Measurements from ENCODE around the gene HDAC1.

DNA sequence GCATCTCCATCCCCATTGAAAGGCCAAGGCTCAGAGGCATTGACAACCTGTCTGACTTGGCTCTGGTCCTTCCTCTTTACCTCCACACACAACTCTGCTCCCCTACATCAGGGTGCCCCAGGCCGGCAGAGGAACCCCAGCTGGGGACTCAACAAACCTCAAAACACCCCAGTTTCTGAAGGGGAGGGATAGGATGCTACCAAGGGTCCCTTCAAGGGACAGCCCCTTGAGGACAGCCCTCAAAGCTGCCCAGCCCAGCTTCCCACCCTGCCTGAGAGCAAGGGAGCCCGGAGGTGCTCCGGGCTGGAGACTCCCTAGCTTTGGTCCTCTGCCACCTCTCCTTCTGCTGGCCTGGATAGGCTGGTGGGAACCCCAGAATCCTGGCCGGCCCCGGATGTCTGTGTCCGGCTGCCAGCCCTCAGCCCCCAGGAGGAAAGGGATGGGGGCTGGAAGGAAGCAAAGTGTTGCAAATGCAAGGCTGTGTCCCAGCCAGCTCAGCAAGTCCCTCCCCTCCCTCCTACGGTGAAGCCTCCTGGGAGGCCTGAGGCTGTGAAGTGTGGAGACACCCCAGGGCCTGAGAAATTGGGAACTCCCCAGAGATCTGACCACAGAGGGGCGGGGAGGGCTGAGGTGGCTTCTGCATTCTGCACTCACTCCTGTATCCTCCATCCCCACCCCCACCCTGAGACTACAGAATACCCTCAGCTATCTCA lies 45.2 kb downstream of the HDAC1 start:
- TF ChIP-seq CTCF (conservative IDR thresholded peaks at IDR 0.05; ENCODE audit: low read length) (no peak), EZH2phosphoT487 (IDR thresholded peaks at IDR 0.05; ENCODE audit: borderline replicate concordance) (no peak)
